C4-2B (cell line): Measurements from ENCODE around the gene LIN7A.

Experiments
- H3K27ac ChIP-seq: fragments of 450-650 bp; 2 replicates; pipeline ENCODE4 v1.5.1; 2017
- ZFX ChIP-seq: fragments of 450-650 bp; IDR thresholded peaks from 2 replicates; pipeline ENCODE4 v1.6.1; 2017
- TF ChIP-seq, protein P1 (sequence below): fragments of 450-650 bp; conservative IDR thresholded peaks from 2 replicates; pipeline ENCODE4 v1.5.1; 2017; ENCODE audit warnings: mild to moderate bottlenecking

The LIN7A gene

DNA sequence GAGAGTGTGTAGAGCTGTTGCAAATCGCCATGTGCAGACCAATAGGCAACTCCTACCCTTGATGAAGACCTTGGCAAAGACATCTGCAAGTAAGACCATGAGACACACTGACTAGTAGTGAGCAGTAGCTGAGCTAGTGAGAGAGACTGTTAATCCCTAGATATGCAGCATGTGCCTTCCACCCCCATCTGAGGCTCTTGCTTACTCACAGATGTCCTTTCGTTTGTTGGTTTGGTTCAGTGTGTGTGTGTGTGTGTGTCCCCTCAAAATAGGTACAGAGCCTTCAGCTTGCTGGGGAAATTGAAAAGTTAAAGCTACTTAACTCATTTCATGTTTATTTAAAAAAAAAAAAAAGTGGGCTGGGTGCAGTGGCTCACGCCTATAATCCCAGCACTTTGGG, 183.5 kb downstream of the LIN7A start:
- TF ChIP-seq, protein P1, sequence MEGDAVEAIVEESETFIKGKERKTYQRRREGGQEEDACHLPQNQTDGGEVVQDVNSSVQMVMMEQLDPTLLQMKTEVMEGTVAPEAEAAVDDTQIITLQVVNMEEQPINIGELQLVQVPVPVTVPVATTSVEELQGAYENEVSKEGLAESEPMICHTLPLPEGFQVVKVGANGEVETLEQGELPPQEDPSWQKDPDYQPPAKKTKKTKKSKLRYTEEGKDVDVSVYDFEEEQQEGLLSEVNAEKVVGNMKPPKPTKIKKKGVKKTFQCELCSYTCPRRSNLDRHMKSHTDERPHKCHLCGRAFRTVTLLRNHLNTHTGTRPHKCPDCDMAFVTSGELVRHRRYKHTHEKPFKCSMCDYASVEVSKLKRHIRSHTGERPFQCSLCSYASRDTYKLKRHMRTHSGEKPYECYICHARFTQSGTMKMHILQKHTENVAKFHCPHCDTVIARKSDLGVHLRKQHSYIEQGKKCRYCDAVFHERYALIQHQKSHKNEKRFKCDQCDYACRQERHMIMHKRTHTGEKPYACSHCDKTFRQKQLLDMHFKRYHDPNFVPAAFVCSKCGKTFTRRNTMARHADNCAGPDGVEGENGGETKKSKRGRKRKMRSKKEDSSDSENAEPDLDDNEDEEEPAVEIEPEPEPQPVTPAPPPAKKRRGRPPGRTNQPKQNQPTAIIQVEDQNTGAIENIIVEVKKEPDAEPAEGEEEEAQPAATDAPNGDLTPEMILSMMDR = no peak
- no peak for TF ChIP-seq ZFX
- H3K27ac ChIP-seq = no peak overlapping the region

DNA sequence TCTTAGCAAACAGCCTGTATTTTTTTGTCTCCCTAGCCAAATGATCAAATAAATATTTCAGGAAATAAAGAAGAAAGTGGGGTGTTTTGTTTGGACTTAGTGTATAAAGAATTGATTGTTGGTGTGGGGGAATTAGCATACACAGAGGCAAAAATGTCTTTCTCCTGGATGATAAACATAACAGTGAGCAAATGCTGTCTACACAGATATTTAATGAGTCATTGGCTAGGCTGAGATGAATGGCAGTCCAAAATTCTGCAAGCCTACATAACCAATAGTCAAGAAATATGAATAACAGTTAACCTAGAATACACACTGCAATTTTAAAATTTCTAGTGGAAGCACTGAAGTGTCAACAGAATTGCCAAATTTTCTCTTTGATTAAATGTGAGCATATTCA, 185.3 kb downstream of the LIN7A start:
- H3K27ac ChIP-seq = no peak overlapping the region
- TF ChIP-seq, protein P1 = no peak
- TF ChIP-seq ZFX = no peak

DNA sequence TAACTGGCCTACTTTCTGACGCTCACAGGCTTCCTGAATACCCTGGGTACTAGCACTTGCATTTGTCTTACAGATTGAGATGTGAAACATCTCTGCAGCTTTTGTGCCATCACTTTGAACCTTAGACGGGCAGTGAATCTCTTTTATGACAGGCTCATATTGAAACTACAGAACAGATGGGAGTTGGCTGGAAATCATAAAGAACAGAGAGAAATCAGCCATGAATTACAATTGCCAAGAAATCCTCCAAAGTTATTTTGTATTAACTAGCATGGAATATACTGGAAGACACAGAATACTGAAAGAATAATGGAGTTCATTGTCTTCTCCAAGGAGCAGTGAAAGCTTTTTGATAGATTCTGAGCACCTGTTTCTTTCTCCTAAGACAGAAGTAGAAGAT, 188.3 kb downstream of the LIN7A start:
- no peak overlapping the region for H3K27ac ChIP-seq
- no peak for TF ChIP-seq ZFX
- TF ChIP-seq, protein P1 = no peak

DNA sequence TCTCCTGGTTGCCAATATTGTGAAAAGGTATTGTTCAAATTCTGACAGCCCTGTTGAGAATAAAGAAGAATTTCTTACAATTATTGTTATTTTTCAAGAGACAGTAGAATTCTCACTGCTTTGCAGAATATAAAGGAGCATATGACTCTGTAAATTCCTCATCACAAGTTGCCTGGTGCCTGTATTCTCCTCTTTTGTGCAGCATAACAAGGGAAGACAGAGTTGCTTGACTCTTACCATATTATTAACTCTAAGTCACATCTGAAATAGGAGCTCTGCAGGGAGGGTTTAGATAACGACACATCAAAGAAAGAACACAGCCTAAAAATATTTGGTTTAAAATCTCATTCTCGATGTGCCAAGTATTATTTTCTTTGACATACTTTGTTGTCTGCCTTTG, 189.9 kb downstream of the LIN7A start:
- no peak overlapping the region for H3K27ac ChIP-seq
- TF ChIP-seq, protein P1 = no peak
- no peak for TF ChIP-seq ZFX

GRCh38 chr12:80745851-80746505, 191.8 kb downstream of the LIN7A start:
- no peak overlapping the region; the same call in 1 of the 2 replicates for H3K27ac ChIP-seq
- TF ChIP-seq ZFX = no peak
- TF ChIP-seq, protein P1 = no peak
